ENCODE measurements around the gene DACT3.

DNA sequence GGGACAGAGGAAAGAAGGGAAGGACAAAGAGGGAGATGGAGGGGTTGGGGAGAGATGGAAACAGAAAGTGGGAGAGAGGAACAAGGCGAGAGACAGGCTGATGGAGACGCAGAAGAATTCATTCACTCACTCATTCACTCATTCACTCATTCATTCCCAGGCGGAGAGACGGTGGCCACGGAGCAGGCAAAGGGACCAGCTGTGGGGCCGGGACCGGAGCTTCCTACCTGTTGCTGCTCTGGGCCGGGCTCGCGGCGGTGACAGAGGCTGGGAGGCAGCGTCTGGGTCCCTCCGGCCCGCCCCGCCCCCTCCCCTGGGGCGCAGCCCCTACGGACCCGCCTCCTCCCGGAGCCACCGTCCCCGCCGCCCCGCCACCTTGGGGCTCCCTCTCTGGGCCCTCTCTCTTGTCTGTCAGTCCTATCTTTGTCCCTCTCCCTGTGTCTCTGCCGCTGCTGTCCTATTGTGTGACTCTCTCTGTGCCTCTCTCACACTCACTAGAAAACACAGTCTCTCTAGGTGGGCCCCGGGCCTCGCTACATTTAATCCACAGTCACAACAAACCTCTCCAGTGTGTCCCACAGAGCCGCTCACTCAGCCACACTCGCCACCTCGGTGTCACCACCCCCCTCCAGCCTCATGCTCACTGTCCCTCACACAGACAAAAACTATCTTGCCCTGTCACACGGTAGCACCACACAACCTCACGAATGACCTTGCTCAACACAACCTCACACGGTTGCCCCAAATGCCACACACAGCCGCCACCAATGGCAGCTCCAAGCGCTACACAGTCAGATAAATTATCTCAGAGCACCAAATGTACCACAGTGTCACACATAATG lies 24.8 kb downstream of the DACT3 start, which contains the start of gene GNG8:
- no peak for TF ChIP-seq CTCF (conservative IDR thresholded peaks at IDR 0.05 in 1 of 2, IDR thresholded peaks at IDR 0.05 in 1 of 2; ENCODE audit: low read depth in 1 of 2, low read length in 2 of 2)
- TF ChIP-seq EZH2 (IDR thresholded peaks at IDR 0.05; ENCODE audit: low read length, missing control alignments), result no peak
